Mammary epithelial cell (primary cell): ENCODE measurements around the gene PVR.
A peak's percentile ranks its signal among the peaks of the same experiment; 100 is the strongest.
"Not testable (repeated sequence)": the region's sequence is repeated elsewhere in the genome, so short reads cannot be mapped to it uniquely, and the experiment has no call there.

ENCODE experiments used
- CTCF ChIP-seq, 2 donors: IDR thresholded peaks in 1 of 2; conservative IDR thresholded peaks in 1 of 2; 2 replicates each; pipeline ENCODE4 v1.5.1; 2011 to 2012; ENCODE audit warnings: inconsistent platforms in 2 of 2, low read length in 2 of 2, mild to moderate bottlenecking in 2 of 2, control low read depth in 1 of 2, low read depth in 1 of 2; ENCODE audit not compliant: insufficient read depth in 1 of 2; ENCODE audit errors: extremely low read depth in 1 of 2
- EZH2 ChIP-seq: IDR thresholded peaks from 2 replicates; pipeline ENCODE4 v1.6.1; 2012; ENCODE audit warnings: low read length, inconsistent platforms, borderline replicate concordance

- peak; percentile 26 to 46 for TF ChIP-seq CTCF (conservative IDR thresholded peaks at IDR 0.05 in 1 of 2, IDR thresholded peaks at IDR 0.05 in 1 of 2; ENCODE audit: extremely low read depth in 1 of 2, insufficient read depth in 1 of 2, low read depth in 1 of 2, low read length in 2 of 2)
- not testable (repeated sequence) for TF ChIP-seq EZH2
Measured at GRCh38 chr19:44610497-44610896, 33.2 kb upstream of the PVR start.
